Measurements from ENCODE around the gene SLC22A17.

DNA sequence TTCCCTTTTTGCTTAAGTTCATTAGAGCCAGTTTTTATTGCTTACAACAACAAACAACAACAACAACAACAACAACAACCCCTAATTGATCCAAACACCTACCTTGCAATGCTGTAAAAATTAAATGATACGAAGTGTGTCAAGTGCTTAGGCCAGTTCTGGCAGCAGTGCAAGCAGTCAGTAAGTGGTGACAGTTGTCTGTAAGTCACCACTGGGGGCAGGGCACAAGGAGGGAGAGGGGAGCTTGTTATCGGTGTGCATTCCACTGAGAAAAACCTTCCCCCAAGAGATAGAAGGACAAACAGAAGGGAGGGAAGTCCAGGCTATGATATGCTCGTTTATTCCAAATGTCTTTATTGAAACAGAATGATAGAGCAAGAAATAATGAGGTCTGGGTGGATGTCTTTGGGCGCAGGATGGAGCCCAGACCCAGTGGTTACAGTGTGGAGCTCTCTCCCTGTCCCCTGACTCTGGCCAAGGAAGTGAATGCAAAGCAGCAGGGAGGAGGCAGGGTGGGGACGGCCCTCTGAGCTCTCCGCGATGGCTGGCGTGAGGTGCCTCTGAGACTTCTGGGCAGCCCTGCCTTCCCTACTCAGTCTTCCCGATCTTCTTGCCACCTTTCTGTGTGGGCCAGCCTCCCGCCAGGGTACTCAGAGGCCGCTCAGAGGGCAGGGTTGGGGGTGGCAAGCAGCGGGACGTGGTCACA, 6.5 kb downstream of the SLC22A17 start:
- TF ChIP-seq, protein P1, sequence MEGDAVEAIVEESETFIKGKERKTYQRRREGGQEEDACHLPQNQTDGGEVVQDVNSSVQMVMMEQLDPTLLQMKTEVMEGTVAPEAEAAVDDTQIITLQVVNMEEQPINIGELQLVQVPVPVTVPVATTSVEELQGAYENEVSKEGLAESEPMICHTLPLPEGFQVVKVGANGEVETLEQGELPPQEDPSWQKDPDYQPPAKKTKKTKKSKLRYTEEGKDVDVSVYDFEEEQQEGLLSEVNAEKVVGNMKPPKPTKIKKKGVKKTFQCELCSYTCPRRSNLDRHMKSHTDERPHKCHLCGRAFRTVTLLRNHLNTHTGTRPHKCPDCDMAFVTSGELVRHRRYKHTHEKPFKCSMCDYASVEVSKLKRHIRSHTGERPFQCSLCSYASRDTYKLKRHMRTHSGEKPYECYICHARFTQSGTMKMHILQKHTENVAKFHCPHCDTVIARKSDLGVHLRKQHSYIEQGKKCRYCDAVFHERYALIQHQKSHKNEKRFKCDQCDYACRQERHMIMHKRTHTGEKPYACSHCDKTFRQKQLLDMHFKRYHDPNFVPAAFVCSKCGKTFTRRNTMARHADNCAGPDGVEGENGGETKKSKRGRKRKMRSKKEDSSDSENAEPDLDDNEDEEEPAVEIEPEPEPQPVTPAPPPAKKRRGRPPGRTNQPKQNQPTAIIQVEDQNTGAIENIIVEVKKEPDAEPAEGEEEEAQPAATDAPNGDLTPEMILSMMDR (IDR thresholded peaks at IDR 0.05; ENCODE audit: poor library complexity), result no peak
- TF ChIP-seq EZH2 (IDR thresholded peaks at IDR 0.05; ENCODE audit: borderline replicate concordance), result no peak

Data from hepatocyte (in vitro differentiated cells).